Measurements from ENCODE around the gene XPO6. TPM values are rescaled to one million over a fixed set of nuclear protein-coding genes. Genes with fewer than 3 reads are reported as not detected.

The XPO6 gene
- polyA plus RNA-seq, 1 of the 3 experiments (the other 2 are of a cell fraction): 97.1 TPM

GRCh38 chr16:28196387-28196987 is 15.3 kb downstream of the XPO6 start:
- no peaks in the 10 kb centered on the region for H3K9me3 ChIP-seq
- no peak overlapping the region for H3K4me3 ChIP-seq (ENCODE audit: low read depth in 2 of 2, low read length in 1 of 2)
- H3K9me2 ChIP-seq: no peaks in the 10 kb centered on the region
- peaks cover 94% of the 10 kb centered on the region for H3K79me2 ChIP-seq (ENCODE audit: insufficient read depth)
- ChIA-PET CTCF (interaction anchor here (1.2 to 2.3 kb wide), 2 partner anchors 14 to 81 kb away, joined by 3 to 8 read pairs; no protein-coding TSS in a partner anchor), POLR2A (no interaction called here)
- no peaks in the 10 kb centered on the region for H3K27me3 ChIP-seq (ENCODE audit: insufficient read depth)
- peak overlapping the region in 1 of 2 experiments; percentile 22; a peak in 1 of 4 replicates for H3K27ac ChIP-seq (ENCODE audit: low read depth in 2 of 2, low read length in 1 of 2)
- TF ChIP-seq, protein P1, sequence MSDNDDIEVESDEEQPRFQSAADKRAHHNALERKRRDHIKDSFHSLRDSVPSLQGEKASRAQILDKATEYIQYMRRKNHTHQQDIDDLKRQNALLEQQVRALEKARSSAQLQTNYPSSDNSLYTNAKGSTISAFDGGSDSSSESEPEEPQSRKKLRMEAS (IDR thresholded peaks at IDR 0.05; ENCODE audit: low read depth): no peak
- TF ChIP-seq POLR2AphosphoS5 (IDR thresholded peaks at IDR 0.05; ENCODE audit: low read depth, low read length): no peak
- TF ChIP-seq YY1 (IDR thresholded peaks at IDR 0.05; ENCODE audit: low read depth): no peak
- TF ChIP-seq CHD2 (IDR thresholded peaks at IDR 0.05; ENCODE audit: low read length, partially characterized antibody): no peak
- no peak for TF ChIP-seq JUND (IDR thresholded peaks at IDR 0.05)
- no peak for TF ChIP-seq GATA2 (CRISPR knock-in tag; IDR thresholded peaks at IDR 0.05)
- no peak for TF ChIP-seq RCOR1 (IDR thresholded peaks at IDR 0.05; ENCODE audit: low read length)
- TF ChIP-seq NRF1 (IDR thresholded peaks at IDR 0.05; ENCODE audit: low read depth, low read length): no peak
- TF ChIP-seq GABPA (IDR thresholded peaks at IDR 0.05; ENCODE audit: low read depth): no peak
- WGBS (ENCODE audit: low lambda C conversion rate): 80% methylated on average over 5 of the region's 5 CpGs
- peaks cover 45% of the 10 kb centered on the region for H4K20me1 ChIP-seq (ENCODE audit: insufficient read depth)
- H3K9ac ChIP-seq: no peak overlapping the region
- H3K4me1 ChIP-seq (ENCODE audit: control insufficient read depth in 1 of 2, insufficient read depth in 2 of 2, low read depth in 1 of 2, low read length in 1 of 2): peaks cover 2 to 35% of the 10 kb centered on the region in 2 experiments; a peak in 3 of 4 replicates
- H3K36me3 ChIP-seq (replicated peaks in 1 of 2; ENCODE audit: control insufficient read depth in 1 of 2, insufficient read depth in 2 of 2, low read length in 1 of 2): peaks cover 0 to 10% of the 10 kb centered on the region in 2 experiments
- H3K4me2 ChIP-seq: no peak overlapping the region
- peaks cover 30% of the 10 kb centered on the region for H3F3A ChIP-seq (replicated peaks; ENCODE audit: insufficient read depth)
- H2AFZ ChIP-seq (ENCODE audit: low read depth): no peak overlapping the region
- no peak for DNase-seq

GRCh38 chr16:28195859-28196258 is 15.9 kb downstream of the XPO6 start:
- peaks cover 0 to 10% of the 10 kb centered on the region in 2 experiments for H3K36me3 ChIP-seq (replicated peaks in 1 of 2; ENCODE audit: control insufficient read depth in 1 of 2, insufficient read depth in 2 of 2, low read length in 1 of 2)
- no peaks in the 10 kb centered on the region for H3K27me3 ChIP-seq (ENCODE audit: insufficient read depth)
- no peak overlapping the region for H3K4me3 ChIP-seq (ENCODE audit: low read depth in 2 of 2, low read length in 1 of 2)
- no peak overlapping the region for H3K9ac ChIP-seq
- H3K9me3 ChIP-seq: no peaks in the 10 kb centered on the region
- H3K79me2 ChIP-seq (ENCODE audit: insufficient read depth): peaks cover 94% of the 10 kb centered on the region
- H3F3A ChIP-seq (replicated peaks; ENCODE audit: insufficient read depth): peaks cover 30% of the 10 kb centered on the region
- H2AFZ ChIP-seq (ENCODE audit: low read depth): no peak overlapping the region
- H4K20me1 ChIP-seq (ENCODE audit: insufficient read depth): peaks cover 47% of the 10 kb centered on the region
- peaks cover 2 to 35% of the 10 kb centered on the region in 2 experiments; a peak in 3 of 4 replicates for H3K4me1 ChIP-seq (ENCODE audit: control insufficient read depth in 1 of 2, insufficient read depth in 2 of 2, low read depth in 1 of 2, low read length in 1 of 2)
- DNase-seq: no peak
- TF ChIP-seq ZBTB33 (IDR thresholded peaks at IDR 0.05; ENCODE audit: borderline replicate concordance, low read depth) (no peak), NFIC (IDR thresholded peaks at IDR 0.05; ENCODE audit: borderline replicate concordance) (no peak), EZH2phosphoT487 (IDR thresholded peaks at IDR 0.05; ENCODE audit: borderline replicate concordance, low read depth) (no peak), RXRA (IDR thresholded peaks at IDR 0.05; ENCODE audit: borderline replicate concordance, low read depth) (no peak), FOXJ3 (CRISPR knock-in tag; IDR thresholded peaks at IDR 0.05) (no peak), FOSL2 (IDR thresholded peaks at IDR 0.05; ENCODE audit: borderline replicate concordance, low read depth) (no peak), SIN3A (IDR thresholded peaks at IDR 0.05; ENCODE audit: borderline replicate concordance, low read depth, low read length) (no peak), TCF12 (IDR thresholded peaks at IDR 0.05) (no peak), TAF1 (IDR thresholded peaks at IDR 0.05; ENCODE audit: borderline replicate concordance, low read depth, low read length) (no peak), RFX5 (IDR thresholded peaks at IDR 0.05; ENCODE audit: low read length) (no peak)
- TF ChIP-seq, protein P2, sequence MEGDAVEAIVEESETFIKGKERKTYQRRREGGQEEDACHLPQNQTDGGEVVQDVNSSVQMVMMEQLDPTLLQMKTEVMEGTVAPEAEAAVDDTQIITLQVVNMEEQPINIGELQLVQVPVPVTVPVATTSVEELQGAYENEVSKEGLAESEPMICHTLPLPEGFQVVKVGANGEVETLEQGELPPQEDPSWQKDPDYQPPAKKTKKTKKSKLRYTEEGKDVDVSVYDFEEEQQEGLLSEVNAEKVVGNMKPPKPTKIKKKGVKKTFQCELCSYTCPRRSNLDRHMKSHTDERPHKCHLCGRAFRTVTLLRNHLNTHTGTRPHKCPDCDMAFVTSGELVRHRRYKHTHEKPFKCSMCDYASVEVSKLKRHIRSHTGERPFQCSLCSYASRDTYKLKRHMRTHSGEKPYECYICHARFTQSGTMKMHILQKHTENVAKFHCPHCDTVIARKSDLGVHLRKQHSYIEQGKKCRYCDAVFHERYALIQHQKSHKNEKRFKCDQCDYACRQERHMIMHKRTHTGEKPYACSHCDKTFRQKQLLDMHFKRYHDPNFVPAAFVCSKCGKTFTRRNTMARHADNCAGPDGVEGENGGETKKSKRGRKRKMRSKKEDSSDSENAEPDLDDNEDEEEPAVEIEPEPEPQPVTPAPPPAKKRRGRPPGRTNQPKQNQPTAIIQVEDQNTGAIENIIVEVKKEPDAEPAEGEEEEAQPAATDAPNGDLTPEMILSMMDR (IDR thresholded peaks at IDR 0.05): no peak
- TF ChIP-seq, protein P3, sequence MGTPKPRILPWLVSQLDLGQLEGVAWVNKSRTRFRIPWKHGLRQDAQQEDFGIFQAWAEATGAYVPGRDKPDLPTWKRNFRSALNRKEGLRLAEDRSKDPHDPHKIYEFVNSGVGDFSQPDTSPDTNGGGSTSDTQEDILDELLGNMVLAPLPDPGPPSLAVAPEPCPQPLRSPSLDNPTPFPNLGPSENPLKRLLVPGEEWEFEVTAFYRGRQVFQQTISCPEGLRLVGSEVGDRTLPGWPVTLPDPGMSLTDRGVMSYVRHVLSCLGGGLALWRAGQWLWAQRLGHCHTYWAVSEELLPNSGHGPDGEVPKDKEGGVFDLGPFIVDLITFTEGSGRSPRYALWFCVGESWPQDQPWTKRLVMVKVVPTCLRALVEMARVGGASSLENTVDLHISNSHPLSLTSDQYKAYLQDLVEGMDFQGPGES (IDR thresholded peaks at IDR 0.05; ENCODE audit: low read depth, low read length): no peak
- WGBS (ENCODE audit: low lambda C conversion rate): 98% methylated on average over 2 of the region's 2 CpGs
- H3K4me2 ChIP-seq: no peak overlapping the region
- CTCF ChIA-PET: no interaction called here
- no peaks in the 10 kb centered on the region for H3K9me2 ChIP-seq
- POLR2A ChIA-PET: no interaction called here
- 0 out of 4 replicates have a peak overlapping the region, but pooled peaks of 1 of the 2 experiments have one; percentile 22 for H3K27ac ChIP-seq (ENCODE audit: low read depth in 2 of 2, low read length in 1 of 2)
